Sigmoid colon (tissue), 7 donors: Measurements from ENCODE around the gene NRIP3. TPM values are rescaled to one million over a fixed set of nuclear protein-coding genes. Genes with fewer than 3 reads are reported as not detected.
"Not testable (repeated sequence)": the region's sequence is repeated elsewhere in the genome, so short reads cannot be mapped to it uniquely, and the experiment has no call there.

Source experiments
- DNase-seq: peaks from one replicate; pipeline ENCODE4 v3.0.0-alpha.2; 2019
- H3K27ac ChIP-seq, 4 donors: fragments of 200-600 bp; sonication (generic); one replicate each; pipeline ENCODE4 v1.5.1; 2016 to 2019; ENCODE audit warnings: mild to moderate bottlenecking in 1 of 4
- H3K27me3 ChIP-seq, 3 donors: fragments of 200-600 bp; sonication (generic); one replicate each; pipeline ENCODE4 v1.5.1; 2019; ENCODE audit warnings: mild to moderate bottlenecking in 1 of 3
- H3K36me3 ChIP-seq, 4 donors: fragments of 200-600 bp; sonication (generic); one replicate each; pipeline ENCODE4 v1.5.1; 2016 to 2019
- H3K4me1 ChIP-seq, 4 donors: fragments of 200-600 bp; sonication (generic); one replicate each; pipeline ENCODE4 v1.5.1; 2017 to 2019
- H3K4me3 ChIP-seq, 4 donors: fragments of 200-600 bp; sonication (generic); one replicate each; pipeline ENCODE4 v1.5.1; 2017 to 2019; ENCODE audit warnings: mild to moderate bottlenecking in 2 of 4, moderate library complexity in 1 of 4
- H3K9me3 ChIP-seq, 4 donors: fragments of 200-600 bp in 3 of 4; sonication (generic) in 3 of 4; one replicate each; pipeline versions ENCODE4 v1.5.1 to v1.6.1; 2013 to 2019
- EP300 ChIP-seq, 4 donors: sonication (generic); formaldehyde crosslinking; IDR thresholded peaks; one replicate each; pipeline ENCODE4 v1.6.1; 2017; ENCODE audit warnings: antibody characterized with exemption in 4 of 4
- POLR2A ChIP-seq, 2 donors: fragments of 450-650 bp; IDR thresholded peaks; one replicate each; pipeline ENCODE4 v1.6.1; 2016; ENCODE audit warnings: antibody characterized with exemption in 2 of 2, mild to moderate bottlenecking in 2 of 2, moderate library complexity in 2 of 2
- POLR2AphosphoS5 ChIP-seq, 4 donors: sonication (generic); formaldehyde crosslinking; IDR thresholded peaks; one replicate each; pipeline ENCODE4 v1.6.1; 2017; ENCODE audit warnings: antibody characterized with exemption in 4 of 4
- WGBS, 2 donors: extraction: QIAGEN DNeasy Blood & Tissue Kit; methylation state at CpG; one replicate each; pipeline ENCODE4 v1.1.7; 2013; 5-methylcytosine and 5-hydroxymethylcytosine counted together
- intact Hi-C: fragments of 100-400 bp; cut with DNase I; formaldehyde crosslinking; loops from one replicate; pipeline ENCODE4 v1.15.1; 2023
- polyA plus RNA-seq, 3 donors: library from polyadenylated mRNA; stranded (reverse); fragments of 200-250 nt; gene quantifications; one replicate each; pipeline ENCODE4 v1.2.3, GENCODE V29; 2013
- total RNA-seq, 4 donors: library from RNA; depleted of rRNA; stranded (reverse); fragments of >200 nt; gene quantifications; one replicate each; pipeline ENCODE4 v1.1.0, GENCODE V29; 2016
- TF ChIP-seq, protein P1 (sequence below), 4 experiments: fragments of 450-650 bp in 3 of 4; fragments of 200-600 bp in 1 of 4; IDR thresholded peaks; one replicate each; pipeline ENCODE4 v1.5.1; 2016 to 2019; ENCODE audit warnings: antibody characterized with exemption in 4 of 4, mild to moderate bottlenecking in 3 of 4, moderate library complexity in 2 of 4
- donor health status: healthy with polysubstance abuse.
- donor health status: Bipolar disorder and iron deficiency.
- donor health status: healthy.

NRIP3 gene
- total and polyA plus RNA-seq, 7 donors, result under 0.01 to 5.3 (median 2.9) TPM; not detected in 1

- H3K4me1 ChIP-seq, result no peaks in the 10 kb centered on the region
- intact Hi-C loops, result no loop called here
- H3K27me3 ChIP-seq, result no peaks in the 10 kb centered on the region
- H3K9me3 ChIP-seq, result no peaks in the 10 kb centered on the region
- H3K4me3 ChIP-seq, result no peak overlapping the region
- WGBS, 2 donors, result 73 to 78% methylated on average over 8 of the region's 8 CpGs
- DNase-seq, result no peak
- TF ChIP-seq, protein P1, sequence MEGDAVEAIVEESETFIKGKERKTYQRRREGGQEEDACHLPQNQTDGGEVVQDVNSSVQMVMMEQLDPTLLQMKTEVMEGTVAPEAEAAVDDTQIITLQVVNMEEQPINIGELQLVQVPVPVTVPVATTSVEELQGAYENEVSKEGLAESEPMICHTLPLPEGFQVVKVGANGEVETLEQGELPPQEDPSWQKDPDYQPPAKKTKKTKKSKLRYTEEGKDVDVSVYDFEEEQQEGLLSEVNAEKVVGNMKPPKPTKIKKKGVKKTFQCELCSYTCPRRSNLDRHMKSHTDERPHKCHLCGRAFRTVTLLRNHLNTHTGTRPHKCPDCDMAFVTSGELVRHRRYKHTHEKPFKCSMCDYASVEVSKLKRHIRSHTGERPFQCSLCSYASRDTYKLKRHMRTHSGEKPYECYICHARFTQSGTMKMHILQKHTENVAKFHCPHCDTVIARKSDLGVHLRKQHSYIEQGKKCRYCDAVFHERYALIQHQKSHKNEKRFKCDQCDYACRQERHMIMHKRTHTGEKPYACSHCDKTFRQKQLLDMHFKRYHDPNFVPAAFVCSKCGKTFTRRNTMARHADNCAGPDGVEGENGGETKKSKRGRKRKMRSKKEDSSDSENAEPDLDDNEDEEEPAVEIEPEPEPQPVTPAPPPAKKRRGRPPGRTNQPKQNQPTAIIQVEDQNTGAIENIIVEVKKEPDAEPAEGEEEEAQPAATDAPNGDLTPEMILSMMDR (IDR thresholded peaks at IDR 0.05), result no peak
- no peak for TF ChIP-seq POLR2A (IDR thresholded peaks at IDR 0.05)
- TF ChIP-seq POLR2AphosphoS5 (IDR thresholded peaks at IDR 0.05), result no peak
- TF ChIP-seq EP300 (IDR thresholded peaks at IDR 0.05), result no peak
- H3K27ac ChIP-seq, result no peak overlapping the region
- peaks cover 0 to 5% (median 0%) of the 10 kb centered on the region in 4 donors for H3K36me3 ChIP-seq
These were observed 62.3 kb downstream of the NRIP3 start for GRCh38 chr11:8941341-8942103.

DNA sequence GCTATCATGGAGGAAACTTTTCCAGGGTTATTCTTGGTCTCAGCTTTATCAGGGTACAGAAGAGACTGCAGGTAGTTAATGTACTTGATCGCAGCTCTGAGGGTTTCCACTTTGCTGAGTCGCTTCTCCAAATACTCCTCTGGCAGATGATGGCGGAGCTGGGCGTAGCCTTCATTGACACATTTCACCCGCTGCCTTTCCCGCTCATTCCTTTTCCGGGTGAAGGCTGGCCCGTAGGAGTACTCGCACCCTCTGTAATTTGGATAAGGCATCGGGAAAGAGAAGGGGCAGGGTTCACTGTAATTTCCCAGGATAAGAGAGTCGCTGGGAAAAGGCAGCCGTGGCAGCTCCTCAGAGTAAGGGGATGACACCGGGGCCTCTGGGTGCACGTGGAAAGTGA, 66.1 kb downstream of the NRIP3 start:
- 85 to 93% methylated on average over 14 of the region's 14 CpGs for WGBS, 2 donors
- H3K27me3 ChIP-seq, result no peaks in the 10 kb centered on the region
- H3K36me3 ChIP-seq, result no peaks in the 10 kb centered on the region
- no peak overlapping the region for H3K4me3 ChIP-seq
- no peaks in the 10 kb centered on the region for H3K4me1 ChIP-seq
- no peak for TF ChIP-seq POLR2AphosphoS5 (IDR thresholded peaks at IDR 0.05)
- TF ChIP-seq, protein P1 (IDR thresholded peaks at IDR 0.05), result no peak
- TF ChIP-seq POLR2A (IDR thresholded peaks at IDR 0.05), result no peak
- no peak for TF ChIP-seq EP300 (IDR thresholded peaks at IDR 0.05)
- intact Hi-C loops, result no loop called here
- DNase-seq, result no peak
- H3K27ac ChIP-seq, result no peak overlapping the region
- H3K9me3 ChIP-seq, result no peaks in the 10 kb centered on the region

DNA sequence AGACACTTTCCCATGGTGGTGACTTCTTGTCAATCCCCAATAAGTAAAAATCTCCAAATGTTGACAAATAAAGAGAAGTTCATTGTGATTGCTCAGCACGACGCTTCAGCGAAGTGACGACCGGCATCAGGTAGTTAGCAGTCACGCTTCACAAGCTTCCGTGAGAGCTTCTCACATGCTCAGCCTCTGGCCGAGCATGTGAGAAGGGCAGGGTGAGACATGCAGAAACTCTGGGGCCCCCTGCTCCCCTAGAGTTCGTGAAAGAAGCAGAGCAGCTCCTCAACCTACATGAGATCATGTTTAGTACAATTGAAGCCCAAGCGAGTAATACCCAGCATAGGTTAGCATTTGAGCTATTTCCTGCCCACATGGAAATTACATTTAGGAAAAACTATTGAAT, 66.6 kb downstream of the NRIP3 start:
- Histone ChIP-seq H3K4me3 (no peak overlapping the region), H3K27me3 (no peaks in the 10 kb centered on the region), H3K36me3 (no peaks in the 10 kb centered on the region), H3K4me1 (no peaks in the 10 kb centered on the region), H3K9me3 (no peaks in the 10 kb centered on the region), H3K27ac (no peak overlapping the region)
- 88 to 90% methylated on average over 10 of the region's 10 CpGs for WGBS, 2 donors
- no peak for DNase-seq
- intact Hi-C loops, result no loop called here
- TF ChIP-seq EP300 (IDR thresholded peaks at IDR 0.05) (no peak), POLR2AphosphoS5 (IDR thresholded peaks at IDR 0.05) (no peak)

DNA sequence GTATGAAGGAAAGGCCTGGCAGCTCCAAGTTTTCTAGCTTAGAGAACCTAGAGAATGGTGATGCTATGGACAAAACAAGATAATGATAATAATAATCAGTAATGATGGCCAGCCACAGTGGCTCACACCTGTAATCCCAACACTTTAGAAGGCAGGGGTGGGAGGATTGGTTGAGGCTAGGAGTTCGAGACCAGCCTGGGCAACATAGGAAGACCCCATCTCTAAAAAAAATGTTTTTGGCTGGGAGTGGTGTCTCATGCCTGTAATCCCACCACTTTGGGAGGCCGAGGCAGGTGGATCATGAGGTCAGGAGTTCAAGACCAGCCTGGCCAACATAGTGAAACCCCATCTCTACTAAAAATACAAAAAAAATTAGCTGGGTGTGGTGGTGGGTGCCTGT, 68.0 kb downstream of the NRIP3 start:
- H3K36me3 ChIP-seq, H3K27me3 ChIP-seq, intact Hi-C loops, DNase-seq, H3K9me3 ChIP-seq, H3K4me3 ChIP-seq, H3K4me1 ChIP-seq, H3K27ac ChIP-seq: not testable (repeated sequence)
- 88 to 93% methylated on average over 2 of the region's 2 CpGs for WGBS, 2 donors

DNA sequence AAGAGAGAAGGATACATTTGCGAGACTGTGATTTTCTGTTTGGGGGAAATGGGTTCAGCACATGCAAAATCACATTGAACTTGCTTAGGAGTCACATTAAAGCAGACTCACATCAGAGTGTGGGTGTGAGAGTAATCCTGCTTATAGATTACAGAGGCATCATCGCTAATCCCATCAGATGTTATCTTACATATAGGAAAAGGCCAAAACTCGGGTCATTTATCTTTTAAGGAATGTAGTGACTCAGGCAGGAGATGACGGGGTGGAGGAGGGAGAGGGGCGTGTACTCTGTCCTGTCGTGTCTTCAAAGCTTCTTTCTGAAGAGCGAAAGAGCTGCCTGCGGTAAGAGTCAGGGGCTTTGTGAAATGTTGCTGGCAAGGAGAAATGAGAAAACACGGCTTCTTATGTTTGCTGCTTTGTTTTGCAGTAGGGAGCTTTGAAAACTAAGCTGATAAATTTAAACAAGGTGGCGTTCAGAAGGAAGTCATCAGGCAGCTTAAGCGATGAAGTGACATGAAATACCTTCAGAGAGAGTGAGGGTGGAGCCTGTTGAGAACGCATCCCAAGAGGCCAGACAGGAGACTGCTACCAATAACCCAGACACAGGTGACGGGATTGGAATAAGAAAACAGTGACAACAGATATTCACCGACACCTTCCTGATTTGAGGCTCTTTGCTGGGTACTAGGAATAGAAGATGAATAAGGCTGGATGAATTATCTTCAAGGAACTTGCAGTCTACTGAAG, 68.9 kb downstream of the NRIP3 start:
- H3K4me3 ChIP-seq, result no peak overlapping the region
- TF ChIP-seq POLR2A (IDR thresholded peaks at IDR 0.05), result no peak
- no peak for DNase-seq
- H3K27ac ChIP-seq, result no peak overlapping the region
- intact Hi-C loops, result no loop called here
- H3K4me1 ChIP-seq, result no peaks in the 10 kb centered on the region
- no peaks in the 10 kb centered on the region for H3K27me3 ChIP-seq
- H3K9me3 ChIP-seq, result no peaks in the 10 kb centered on the region
- WGBS, 2 donors, result 60 to 70% methylated on average over 14 of the region's 14 CpGs
- H3K36me3 ChIP-seq, result no peaks in the 10 kb centered on the region

- no peak for TF ChIP-seq POLR2A (IDR thresholded peaks at IDR 0.05)
- no peak for TF ChIP-seq EP300 (IDR thresholded peaks at IDR 0.05)
- TF ChIP-seq POLR2AphosphoS5 (IDR thresholded peaks at IDR 0.05), result no peak
- TF ChIP-seq, protein P1 (IDR thresholded peaks at IDR 0.05), result no peak
- 82 to 91% methylated on average over 6 of the region's 6 CpGs for whole genome bisulfite sequencing, 2 donors
- intact Hi-C loops, result no loop called here
- Histone ChIP-seq H3K27me3 (no peaks in the 10 kb centered on the region), H3K4me1 (no peaks in the 10 kb centered on the region), H3K9me3 (no peaks in the 10 kb centered on the region), H3K36me3 (no peaks in the 10 kb centered on the region), H3K27ac (no peak overlapping the region), H3K4me3 (no peak overlapping the region)
- DNase-seq, result no peak
These were observed 69.9 kb downstream of the NRIP3 start for GRCh38 chr11:8933931-8934330.
